Tibial artery (tissue), 4 donors: ENCODE measurements around the gene ZDHHC16.
"Not testable (repeated sequence)": the region's sequence is repeated elsewhere in the genome, so short reads cannot be mapped to it uniquely, and the experiment has no call there.

Experiments
- DNase-seq, 2 donors: peaks; one replicate each; pipeline ENCODE4 v3.0.0-alpha.2; 2019
- H3K27ac ChIP-seq, 2 donors: fragments of 200-600 bp; sonication (generic) in 1 of 2; 1 replicate in 1 of 2; 2 replicates in 1 of 2; pipeline ENCODE4 v1.5.1; 2018 to 2019; ENCODE audit warnings: mild to moderate bottlenecking in 1 of 2
- H3K27me3 ChIP-seq, 2 donors: fragments of 200-600 bp; sonication (generic) in 1 of 2; one replicate each; pipeline versions ENCODE4 v1.5.1 to v1.6.0; 2016 to 2019
- H3K36me3 ChIP-seq, 3 donors: fragments of 200-600 bp; sonication (generic) in 2 of 3; one replicate each; pipeline ENCODE4 v1.5.1; 2016 to 2019; ENCODE audit warnings: mild to moderate bottlenecking in 2 of 3
- H3K4me1 ChIP-seq, 4 donors: fragments of 200-600 bp; sonication (generic) in 2 of 4; 1 replicate in 3 of 4; 2 replicates in 1 of 4; pipeline ENCODE4 v1.5.1; 2016 to 2019
- H3K4me3 ChIP-seq, 2 donors: fragments of 200-600 bp; sonication (generic) in 1 of 2; 1 replicate in 1 of 2; 2 replicates in 1 of 2; pipeline ENCODE4 v1.5.1; 2018 to 2019; ENCODE audit warnings: mild to moderate bottlenecking in 2 of 2
- H3K9me3 ChIP-seq, 3 donors: fragments of 200-600 bp; sonication (generic) in 1 of 3; one replicate each; pipeline ENCODE4 v1.5.1; 2016 to 2019
- CTCF ChIP-seq, 2 experiments: fragments of 200-600 bp in 1 of 2; fragments of 450-650 bp in 1 of 2; IDR thresholded peaks; one replicate each; pipeline ENCODE4 v1.5.1; 2017 to 2019; ENCODE audit warnings: antibody characterized with exemption in 2 of 2, mild to moderate bottlenecking in 1 of 2, moderate library complexity in 1 of 2
- intact Hi-C: fragments of 100-400 bp; cut with DNase I; formaldehyde crosslinking; loops from one replicate; pipeline ENCODE4 v1.15.0; 2023; ENCODE audit warnings: low total_unique reads

The ZDHHC16 gene

GRCh38 chr10:97468162-97468561 lies 22.2 kb downstream of the ZDHHC16 start:
- no peaks in the 10 kb centered on the region for H3K27me3 ChIP-seq
- no peak overlapping the region for H3K27ac ChIP-seq
- H3K4me3 ChIP-seq: no peak overlapping the region
- intact Hi-C loops: no loop called here
- peaks cover 72 to 100% (median 93%) of the 10 kb centered on the region in 3 donors for H3K36me3 ChIP-seq
- DNase-seq: no peak
- H3K9me3 ChIP-seq: no peaks in the 10 kb centered on the region
- TF ChIP-seq CTCF (IDR thresholded peaks at IDR 0.05): no peak
- H3K4me1 ChIP-seq: no peaks in the 10 kb centered on the region

GRCh38 chr10:97468781-97469180 lies 22.8 kb downstream of the ZDHHC16 start:
- H3K27ac ChIP-seq, intact Hi-C loops, H3K4me3 ChIP-seq, DNase-seq, H3K9me3 ChIP-seq, H3K27me3 ChIP-seq, H3K4me1 ChIP-seq: not testable (repeated sequence)
- H3K36me3 ChIP-seq: peaks cover 75 to 100% (median 92%) of the 10 kb centered on the region in 3 donors

- Histone ChIP-seq H3K36me3 (peaks cover 72 to 98% (median 94%) of the 10 kb centered on the region in 3 donors), H3K27me3 (no peaks in the 10 kb centered on the region), H3K27ac (no peak overlapping the region), H3K4me1 (no peaks in the 10 kb centered on the region), H3K4me3 (no peak overlapping the region), H3K9me3 (no peaks in the 10 kb centered on the region)
- no peak for TF ChIP-seq CTCF (IDR thresholded peaks at IDR 0.05)
- DNase-seq: no peak
- intact Hi-C loops: no loop called here
Observed at GRCh38 chr10:97474918-97475317, 28.9 kb downstream of the ZDHHC16 start.

- Histone ChIP-seq H3K27ac (no peak overlapping the region), H3K4me3 (no peak overlapping the region), H3K9me3 (no peaks in the 10 kb centered on the region), H3K36me3 (peaks cover 72 to 98% (median 95%) of the 10 kb centered on the region in 3 donors), H3K27me3 (no peaks in the 10 kb centered on the region), H3K4me1 (peaks cover 0 to under 1% (median 0%) of the 10 kb centered on the region in 4 donors)
- no peak for DNase-seq
- TF ChIP-seq CTCF (IDR thresholded peaks at IDR 0.05): no peak
- intact Hi-C loops: no loop called here
Observed at GRCh38 chr10:97475936-97476594, 30.1 kb downstream of the ZDHHC16 start.

- H3K9me3 ChIP-seq, H3K4me3 ChIP-seq, H3K4me1 ChIP-seq, H3K27ac ChIP-seq, DNase-seq, intact Hi-C loops, H3K27me3 ChIP-seq: not testable (repeated sequence)
- peaks cover 51 to 84% (median 84%) of the 10 kb centered on the region in 3 donors for H3K36me3 ChIP-seq
Observed at GRCh38 chr10:97479410-97479809, 33.4 kb downstream of the ZDHHC16 start.

GRCh38 chr10:97479939-97480338 lies 34.0 kb downstream of the ZDHHC16 start:
- DNase-seq: no peak
- Histone ChIP-seq H3K27ac (no peak overlapping the region), H3K9me3 (no peaks in the 10 kb centered on the region), H3K36me3 (peaks cover 45 to 80% (median 80%) of the 10 kb centered on the region in 3 donors), H3K4me1 (peaks cover 0 to 7% (median 0%) of the 10 kb centered on the region in 4 donors), H3K4me3 (no peak overlapping the region), H3K27me3 (no peaks in the 10 kb centered on the region)
- intact Hi-C loops: no loop called here
- TF ChIP-seq CTCF (IDR thresholded peaks at IDR 0.05): no peak
